Measurements from ENCODE around the gene EGFL6. TPM values are rescaled to one million over a fixed set of nuclear protein-coding genes. Genes with fewer than 3 reads are reported as not detected.
"Not testable (repeated sequence)": the region's sequence is repeated elsewhere in the genome, so short reads cannot be mapped to it uniquely, and the experiment has no call there.

Gene EGFL6
- total and polyA plus RNA-seq, 9 donors: 74.1 to 172 (median 88.1) TPM

DNA sequence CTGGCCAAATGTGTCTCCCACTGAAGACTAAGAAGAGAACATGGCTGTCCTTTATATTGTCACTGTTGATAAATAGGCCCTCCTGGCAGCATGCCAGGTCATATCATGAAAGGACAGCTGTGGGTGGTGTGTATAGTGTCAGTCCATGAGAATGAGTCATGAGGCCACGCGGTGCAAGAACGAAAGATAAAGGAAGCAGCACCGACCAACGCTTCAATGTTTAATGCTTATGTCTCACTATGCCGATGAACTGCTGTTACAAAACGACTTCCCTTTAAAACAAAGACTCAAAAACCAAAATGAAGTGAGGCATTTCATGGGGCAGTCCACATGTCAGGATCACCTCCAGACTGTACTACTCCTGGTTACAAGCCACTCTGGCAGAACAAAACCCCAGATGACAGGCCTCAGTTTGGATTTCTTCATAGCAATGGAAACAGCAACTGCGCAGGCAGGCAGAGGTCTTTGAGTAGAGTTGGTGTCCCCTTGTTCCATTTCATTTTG lies 78.4 kb downstream of the EGFL6 start:
- peak; percentile 74 for DNase-seq
- 64% methylated on average over 7 of the region's 8 CpGs for WGBS (ENCODE audit: insufficient coverage)
- Histone ChIP-seq H3K27ac (ENCODE audit: low read length) (peak overlapping the region; percentile 22), H3K27me3 (ENCODE audit: control insufficient read depth, insufficient read depth, low read length) (peaks cover 31% of the 10 kb centered on the region), H3K36me3 (ENCODE audit: control insufficient read depth, insufficient read depth, low read length) (no peaks in the 10 kb centered on the region), H3K4me3 (ENCODE audit: low read length) (no peak overlapping the region), H3K4me1 (ENCODE audit: control insufficient read depth, insufficient read depth, low read length) (peaks cover 19% of the 10 kb centered on the region), H3K9me3 (replicated peaks; ENCODE audit: control insufficient read depth, low read depth, low read length) (no peaks in the 10 kb centered on the region)

DNA sequence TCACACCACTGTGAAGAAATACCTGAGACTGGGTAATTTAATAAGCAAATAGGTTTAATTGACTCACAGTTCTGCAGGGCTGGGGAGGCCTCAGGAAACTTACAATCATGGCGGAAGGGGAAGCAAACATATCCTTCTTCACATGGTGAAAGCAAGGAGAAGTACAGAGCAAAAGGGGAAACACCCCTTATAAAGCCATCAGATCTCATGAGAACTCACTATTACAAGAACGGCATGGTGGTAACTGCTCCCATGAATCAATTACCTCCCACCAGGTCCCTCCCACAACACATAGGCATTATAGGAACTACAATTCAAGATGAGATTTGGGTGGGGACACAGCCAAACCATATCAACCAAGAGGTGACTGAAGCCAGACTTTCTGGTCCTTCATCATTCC lies 78.9 kb downstream of the EGFL6 start:
- peak overlapping the region; percentile 38 for H3K27ac ChIP-seq (ENCODE audit: low read length)
- H3K27me3 ChIP-seq (ENCODE audit: control insufficient read depth, insufficient read depth, low read length): peaks cover 33% of the 10 kb centered on the region
- H3K36me3 ChIP-seq (ENCODE audit: control insufficient read depth, insufficient read depth, low read length); DNase-seq; H3K9me3 ChIP-seq (replicated peaks; ENCODE audit: control insufficient read depth, low read depth, low read length); H3K4me3 ChIP-seq (ENCODE audit: low read length): not testable (repeated sequence)
- no CpG with 5 or more reads among the region's 2 CpGs for WGBS (ENCODE audit: insufficient coverage)
- peaks cover 19% of the 10 kb centered on the region for H3K4me1 ChIP-seq (ENCODE audit: control insufficient read depth, insufficient read depth, low read length)

GRCh38 chrX:13649838-13650237 lies 80.4 kb downstream of the EGFL6 start:
- Histone ChIP-seq H3K27ac (ENCODE audit: low read length) (peak overlapping the region; percentile 82), H3K27me3 (ENCODE audit: control insufficient read depth, insufficient read depth, low read length) (peaks cover 39% of the 10 kb centered on the region), H3K36me3 (ENCODE audit: control insufficient read depth, insufficient read depth, low read length) (no peaks in the 10 kb centered on the region), H3K9me3 (replicated peaks; ENCODE audit: control insufficient read depth, low read depth, low read length) (no peaks in the 10 kb centered on the region), H3K4me1 (ENCODE audit: control insufficient read depth, insufficient read depth, low read length) (peaks cover 19% of the 10 kb centered on the region), H3K4me3 (ENCODE audit: low read length) (no peak overlapping the region)
- DNase-seq: peak; percentile 89
- WGBS (ENCODE audit: insufficient coverage): no CpG with 5 or more reads among the region's 5 CpGs

GRCh38 chrX:13650318-13650717 lies 80.9 kb downstream of the EGFL6 start:
- Histone ChIP-seq H3K4me1 (ENCODE audit: control insufficient read depth, insufficient read depth, low read length) (peaks cover 19% of the 10 kb centered on the region), H3K36me3 (ENCODE audit: control insufficient read depth, insufficient read depth, low read length) (no peaks in the 10 kb centered on the region), H3K27me3 (ENCODE audit: control insufficient read depth, insufficient read depth, low read length) (peaks cover 38% of the 10 kb centered on the region), H3K4me3 (ENCODE audit: low read length) (no peak overlapping the region), H3K27ac (ENCODE audit: low read length) (peak overlapping the region; percentile 82), H3K9me3 (replicated peaks; ENCODE audit: control insufficient read depth, low read depth, low read length) (no peaks in the 10 kb centered on the region)
- DNase-seq: no peak
- no CpG with 5 or more reads among the region's 1 CpG for WGBS (ENCODE audit: insufficient coverage)

DNA sequence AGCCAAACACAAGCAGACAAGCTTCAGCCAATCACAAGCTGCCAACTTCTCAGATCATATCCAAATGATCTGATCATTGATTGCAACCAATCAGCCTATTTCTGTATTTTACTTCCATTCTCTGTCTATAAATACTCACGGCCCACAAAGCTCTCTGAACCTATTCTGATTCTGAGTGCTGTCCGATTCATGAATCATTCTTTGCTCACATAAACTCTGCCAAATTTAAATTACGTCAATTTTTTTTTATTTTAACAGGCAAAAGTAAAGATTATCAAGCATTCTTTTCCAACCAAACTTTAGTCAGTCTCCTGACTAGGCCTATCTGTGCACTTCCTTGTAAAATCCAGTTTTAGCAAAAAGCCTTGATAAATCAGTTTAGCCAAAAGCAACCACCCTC lies 81.7 kb downstream of the EGFL6 start:
- Histone ChIP-seq H3K36me3 (ENCODE audit: control insufficient read depth, insufficient read depth, low read length) (peaks cover 6% of the 10 kb centered on the region), H3K4me1 (ENCODE audit: control insufficient read depth, insufficient read depth, low read length) (peaks cover 17% of the 10 kb centered on the region), H3K9me3 (replicated peaks; ENCODE audit: control insufficient read depth, low read depth, low read length) (no peaks in the 10 kb centered on the region), H3K27me3 (ENCODE audit: control insufficient read depth, insufficient read depth, low read length) (peaks cover 37% of the 10 kb centered on the region), H3K27ac (ENCODE audit: low read length) (no peak overlapping the region), H3K4me3 (ENCODE audit: low read length) (no peak overlapping the region)
- no peak for DNase-seq
- 58% methylated on average over 3 of the region's 3 CpGs for WGBS (ENCODE audit: insufficient coverage)

DNA sequence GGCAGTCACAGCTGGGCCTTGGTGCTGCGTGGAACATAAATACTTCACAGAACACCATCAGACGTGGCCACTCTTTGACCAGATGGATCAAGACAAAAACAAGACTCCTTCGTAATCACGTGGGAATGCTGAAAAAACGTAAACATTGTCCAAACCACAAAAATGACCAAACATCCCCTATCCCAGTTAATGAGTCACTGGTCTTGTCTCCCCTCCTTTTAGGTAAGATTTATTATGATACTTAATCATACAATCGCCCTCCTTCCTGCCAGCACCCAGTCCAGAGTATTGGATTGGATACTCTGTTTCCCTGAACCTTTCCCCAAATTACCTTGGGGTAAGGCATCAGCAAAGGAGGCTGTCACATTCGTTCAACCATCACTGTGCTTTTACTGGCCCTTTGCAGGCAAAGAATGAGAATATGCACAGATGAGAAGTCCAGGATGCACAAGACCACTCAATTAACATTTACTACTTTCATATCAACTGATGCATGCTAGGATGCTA lies 82.9 kb downstream of the EGFL6 start:
- H3K4me1 ChIP-seq (ENCODE audit: control insufficient read depth, insufficient read depth, low read length): peaks cover 13% of the 10 kb centered on the region
- H3K36me3 ChIP-seq (ENCODE audit: control insufficient read depth, insufficient read depth, low read length): peaks cover 6% of the 10 kb centered on the region
- H3K4me3 ChIP-seq (ENCODE audit: low read length): peak overlapping the region; percentile 41
- WGBS (ENCODE audit: insufficient coverage): 50% methylated on average over 1 of the region's 7 CpGs
- H3K27ac ChIP-seq (ENCODE audit: low read length): peak overlapping the region; percentile 83
- peaks cover 31% of the 10 kb centered on the region for H3K27me3 ChIP-seq (ENCODE audit: control insufficient read depth, insufficient read depth, low read length)
- no peak for DNase-seq
- no peaks in the 10 kb centered on the region for H3K9me3 ChIP-seq (replicated peaks; ENCODE audit: control insufficient read depth, low read depth, low read length)

DNA sequence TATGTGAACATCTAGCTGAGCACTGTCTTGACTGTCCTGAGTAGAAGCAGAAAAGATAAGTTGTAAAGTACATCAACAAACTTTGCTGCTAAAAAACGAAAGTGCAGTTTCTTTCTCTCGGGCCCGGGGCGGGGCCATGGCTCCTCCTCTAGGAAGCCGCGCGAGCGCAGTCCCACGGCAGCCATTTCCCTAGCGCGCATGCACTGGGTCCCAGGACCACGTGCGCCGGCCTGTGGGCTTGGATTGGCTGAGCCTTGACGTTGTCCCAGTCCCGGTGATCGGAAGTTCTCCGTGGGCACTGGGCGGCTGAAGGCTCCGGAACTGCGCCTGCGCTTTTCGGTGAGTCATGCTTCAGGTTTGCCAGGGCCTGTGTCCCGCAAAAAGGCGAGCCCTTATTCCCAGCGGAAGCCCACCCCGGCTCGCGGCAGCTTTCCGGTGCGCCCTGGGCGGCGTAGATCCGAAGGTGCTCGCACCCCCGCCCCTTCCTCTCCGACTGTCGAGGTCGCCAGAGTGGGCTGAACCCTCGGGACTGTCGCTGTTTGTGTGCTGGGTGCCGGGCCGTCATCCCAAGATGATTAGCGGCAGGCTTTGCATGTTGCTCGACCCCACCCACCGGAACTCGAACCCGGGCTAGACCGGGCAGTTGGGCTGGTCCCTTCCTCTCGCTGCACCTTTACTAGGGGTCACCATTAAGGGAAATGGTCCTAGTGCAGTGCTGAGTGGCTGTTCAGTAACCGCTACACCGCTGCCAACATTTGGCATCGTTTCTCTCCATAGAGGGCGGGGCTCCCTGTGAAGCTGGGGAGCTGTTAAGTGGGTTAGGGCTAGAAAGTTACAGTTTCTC lies 83.7 kb downstream of the EGFL6 start, which contains the start of gene TCEANC:
Gene TCEANC, plus strand, starts transcription at position 292 of the 844 bp plus-strand sequence. CDS start 9,368 bp downstream, outside the sequence.
- Histone ChIP-seq H3K4me1 (ENCODE audit: control insufficient read depth, insufficient read depth, low read length) (peaks cover 13% of the 10 kb centered on the region), H3K4me3 (ENCODE audit: low read length) (peak within 1 kb of the TSS; percentile 66), H3K36me3 (ENCODE audit: control insufficient read depth, insufficient read depth, low read length) (peaks cover 6% of the 10 kb centered on the region), H3K27me3 (ENCODE audit: control insufficient read depth, insufficient read depth, low read length) (peaks cover 34% of the 10 kb centered on the region), H3K27ac (ENCODE audit: low read length) (peak within 1 kb of the TSS; percentile 98), H3K9me3 (replicated peaks; ENCODE audit: control insufficient read depth, low read depth, low read length) (no peaks in the 10 kb centered on the region)
- WGBS (ENCODE audit: insufficient coverage): 7% methylated on average over 48 of the region's 54 CpGs
- peak; percentile 99 for DNase-seq

DNA sequence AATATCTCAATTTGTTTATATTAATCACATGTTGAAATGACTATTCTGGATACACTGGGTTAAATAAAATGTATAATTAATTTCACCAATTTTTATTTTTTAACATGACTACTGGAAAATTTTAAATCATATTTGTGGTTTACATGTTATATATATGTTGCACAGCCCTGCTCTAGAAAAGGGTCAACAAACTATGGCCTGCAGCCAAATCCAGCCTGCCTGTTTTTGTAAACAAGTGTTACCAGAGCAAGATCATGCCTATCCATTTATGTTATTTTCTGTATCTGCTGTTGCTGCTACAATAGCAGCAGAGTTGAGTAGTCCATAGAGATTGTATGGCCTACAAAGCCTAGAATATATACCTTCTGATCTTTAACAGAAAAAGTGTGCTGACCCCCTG lies 84.7 kb downstream of the EGFL6 start:
- peaks cover 6% of the 10 kb centered on the region for H3K36me3 ChIP-seq (ENCODE audit: control insufficient read depth, insufficient read depth, low read length)
- H3K27me3 ChIP-seq (ENCODE audit: control insufficient read depth, insufficient read depth, low read length): peaks cover 30% of the 10 kb centered on the region
- no peak for DNase-seq
- H3K4me3 ChIP-seq (ENCODE audit: low read length): no peak overlapping the region
- H3K9me3 ChIP-seq (replicated peaks; ENCODE audit: control insufficient read depth, low read depth, low read length): no peaks in the 10 kb centered on the region
- H3K27ac ChIP-seq (ENCODE audit: low read length): peak overlapping the region; percentile 98
- H3K4me1 ChIP-seq (ENCODE audit: control insufficient read depth, insufficient read depth, low read length): peaks cover 9% of the 10 kb centered on the region

GRCh38 chrX:13655674-13656073 lies 86.3 kb downstream of the EGFL6 start:
- Histone ChIP-seq H3K4me3 (ENCODE audit: low read length) (no peak overlapping the region), H3K4me1 (ENCODE audit: control insufficient read depth, insufficient read depth, low read length) (peaks cover 6% of the 10 kb centered on the region), H3K9me3 (replicated peaks; ENCODE audit: control insufficient read depth, low read depth, low read length) (no peaks in the 10 kb centered on the region), H3K27ac (ENCODE audit: low read length) (no peak overlapping the region), H3K27me3 (ENCODE audit: control insufficient read depth, insufficient read depth, low read length) (peaks cover 27% of the 10 kb centered on the region), H3K36me3 (ENCODE audit: control insufficient read depth, insufficient read depth, low read length) (peaks cover 8% of the 10 kb centered on the region)
- no peak for DNase-seq
- WGBS (ENCODE audit: insufficient coverage): 65% methylated on average over 2 of the region's 3 CpGs

GRCh38 chrX:13658602-13659001 lies 89.2 kb downstream of the EGFL6 start:
- no peak overlapping the region for H3K27ac ChIP-seq (ENCODE audit: low read length)
- peak; percentile 78 for DNase-seq
- WGBS (ENCODE audit: insufficient coverage): no CpG with 5 or more reads among the region's 2 CpGs
- peaks cover 24% of the 10 kb centered on the region for H3K27me3 ChIP-seq (ENCODE audit: control insufficient read depth, insufficient read depth, low read length)
- peaks cover 14% of the 10 kb centered on the region for H3K36me3 ChIP-seq (ENCODE audit: control insufficient read depth, insufficient read depth, low read length)
- no peaks in the 10 kb centered on the region for H3K4me1 ChIP-seq (ENCODE audit: control insufficient read depth, insufficient read depth, low read length)
- H3K9me3 ChIP-seq (replicated peaks; ENCODE audit: control insufficient read depth, low read depth, low read length): no peaks in the 10 kb centered on the region
- no peak overlapping the region for H3K4me3 ChIP-seq (ENCODE audit: low read length)
